Keratinocyte (primary cell): ENCODE measurements around the gene GLCE. TPM values are rescaled to one million over a fixed set of nuclear protein-coding genes. Genes with fewer than 3 reads are reported as not detected.

Experiments
- DNase-seq: peaks from one replicate; pipeline ENCODE4 v3.0.0-alpha.2; 2011; ENCODE audit warnings: low read depth, missing footprints, low spot score
- FAIRE-seq: peaks from 2 replicates; lab custom pipeline; 2011; peaks lifted over from hg19 to GRCh38; lab: Jason Lieb, UNC
- H2AFZ ChIP-seq: 2 replicates; pipeline ENCODE4 v1.6.0; 2012; ENCODE audit warnings: low read length, control low read depth, inconsistent platforms; ENCODE audit not compliant: control insufficient read depth
- H3K27ac ChIP-seq: 2 replicates; pipeline ENCODE4 v1.5.1; 2011; ENCODE audit warnings: low read length; ENCODE audit not compliant: control insufficient read depth, insufficient read depth
- H3K27me3 ChIP-seq: 3 replicates; pipeline ENCODE4 v1.6.0; 2011; ENCODE audit warnings: low read length; ENCODE audit not compliant: control insufficient read depth, insufficient read depth; ENCODE audit errors: extremely low read depth
- H3K36me3 ChIP-seq, 2 experiments: 2 replicates in 1 of 2; 3 replicates in 1 of 2; pipeline ENCODE4 v1.5.1; 2011; ENCODE audit warnings: low read length in 2 of 2, mild to moderate bottlenecking in 1 of 2; ENCODE audit not compliant: control insufficient read depth in 2 of 2, insufficient read depth in 2 of 2; ENCODE audit errors: extremely low read depth in 1 of 2
- H3K4me1 ChIP-seq: 3 replicates; pipeline ENCODE4 v1.5.1; 2011; ENCODE audit warnings: low read length; ENCODE audit not compliant: control insufficient read depth, insufficient read depth; ENCODE audit errors: extremely low read depth
- H3K4me2 ChIP-seq: 3 replicates; pipeline ENCODE4 v1.6.0; 2011; ENCODE audit warnings: low read depth, low read length; ENCODE audit not compliant: control insufficient read depth, insufficient read depth; ENCODE audit errors: extremely low read depth
- H3K4me3 ChIP-seq, 3 experiments: fragments of 200-600 bp in 1 of 3; sonication (generic) in 1 of 3; 2 replicates in 2 of 3; 3 replicates in 1 of 3; pipeline ENCODE4 v1.5.1; 2011 to 2016; ENCODE audit warnings: low read length in 3 of 3, mild to moderate bottlenecking in 3 of 3, control low read depth in 2 of 3, inconsistent platforms in 1 of 3, low read depth in 1 of 3, mixed read lengths in 1 of 3, mixed run types in 1 of 3, moderate library complexity in 1 of 3; ENCODE audit not compliant: control insufficient read depth in 2 of 3, insufficient read depth in 2 of 3; ENCODE audit errors: extremely low read depth in 1 of 3
- H3K79me2 ChIP-seq: 2 replicates; pipeline ENCODE4 v1.6.0; 2012; ENCODE audit warnings: low read length; ENCODE audit not compliant: control insufficient read depth, insufficient read depth
- H3K9ac ChIP-seq: 3 replicates; pipeline ENCODE4 v1.6.0; 2011; ENCODE audit warnings: low read length; ENCODE audit not compliant: control insufficient read depth, insufficient read depth; ENCODE audit errors: extremely low read depth
- H3K9me1 ChIP-seq: 3 replicates; pipeline ENCODE4 v1.6.0; 2011; ENCODE audit warnings: low read length; ENCODE audit not compliant: control insufficient read depth, insufficient read depth; ENCODE audit errors: extremely low read depth
- H3K9me3 ChIP-seq: 2 replicates; pipeline ENCODE4 v1.5.1; 2012; ENCODE audit warnings: low read depth, low read length; ENCODE audit not compliant: control insufficient read depth
- H4K20me1 ChIP-seq: 3 replicates; pipeline ENCODE4 v1.6.0; 2011; ENCODE audit warnings: low read length; ENCODE audit not compliant: control insufficient read depth, insufficient read depth; ENCODE audit errors: extremely low read depth
- CTCF ChIP-seq, 3 experiments: IDR thresholded peaks in 1 of 3; conservative IDR thresholded peaks in 1 of 3; optimal IDR thresholded peaks in 1 of 3; 2 replicates in 2 of 3; 3 replicates in 1 of 3; pipeline versions ENCODE3 to v1.5.1; 2011; ENCODE audit warnings: low read length in 3 of 3, mild to moderate bottlenecking in 3 of 3, moderate library complexity in 2 of 3, control low read depth in 1 of 3, inconsistent platforms in 1 of 3; ENCODE audit not compliant: insufficient read depth in 2 of 3; ENCODE audit errors: extremely low read depth in 1 of 3
- EZH2 ChIP-seq: IDR thresholded peaks from one replicate; pipeline ENCODE4 v1.6.1; 2012; ENCODE audit warnings: inconsistent platforms, mild to moderate bottlenecking, low read length, moderate library complexity
- dilution Hi-C: fragments of 300-500 bp; cut with MboI; formaldehyde crosslinking; loops from one replicate; pipeline ENCODE4 v1.7.0; 2020; ENCODE audit warnings: low sequenced_read_pairs; ENCODE audit not compliant: extremely low pct_ligation_motif_present
- polyA plus RNA-seq, 5 experiments: library from polyadenylated mRNA; depleted of rRNA in 3 of 5; stranded (reverse) in 3 of 5; stranded (forward) in 1 of 5; unstranded in 1 of 5; fragments of >200 nt; gene quantifications; 1 replicate in 1 of 5; 2 replicates in 3 of 5; 3 replicates in 1 of 5; pipeline versions ENCODE4 v1.2.1 to v1.2.3, GENCODE V29; 2011 to 2012; ENCODE audit warnings: missing spikeins in 2 of 5, low read depth in 1 of 5, low replicate concordance in 1 of 5

GLCE gene
- polyA plus RNA-seq, 1 donor (not counting 4 experiments of a cell fraction or from before 2014, with no cell fraction given): 16.3 TPM

- no peak for TF ChIP-seq CTCF (optimal IDR thresholded peaks at IDR 0.05 in 1 of 3, IDR thresholded peaks at IDR 0.05 in 1 of 3, conservative IDR thresholded peaks at IDR 0.05 in 1 of 3; ENCODE audit: extremely low read depth in 1 of 3, insufficient read depth in 2 of 3, low read length in 3 of 3)
- no peak for TF ChIP-seq EZH2
- H3K4me1 ChIP-seq: no peaks in the 10 kb centered on the region
- H3K27me3 ChIP-seq: peaks cover 38% of the 10 kb centered on the region
- H3K9ac ChIP-seq: no peak overlapping the region
- FAIRE-seq: no peak
- H3K36me3 ChIP-seq: no peaks in the 10 kb centered on the region
- no peaks in the 10 kb centered on the region for H3K9me3 ChIP-seq
- no peak overlapping the region for H3K4me3 ChIP-seq
- H3K27ac ChIP-seq: no peak overlapping the region
- H3K9me1 ChIP-seq: no peaks in the 10 kb centered on the region
- no peak for DNase-seq
- no peak overlapping the region for H2AFZ ChIP-seq
- H3K79me2 ChIP-seq: no peaks in the 10 kb centered on the region
- no peak overlapping the region for H3K4me2 ChIP-seq
- no peaks in the 10 kb centered on the region for H4K20me1 ChIP-seq
- dilution Hi-C loops: loop anchor here (5.0 kb wide), 1 partner anchor 57 kb away; no protein-coding TSS in a partner anchor
Measured at GRCh38 chr15:69143756-69144436, 16.5 kb upstream of the GLCE start.

- dilution Hi-C loops: loop anchor here (5.0 kb wide), 1 partner anchor 57 kb away; no protein-coding TSS in a partner anchor
- no peak for FAIRE-seq
- peaks cover 37% of the 10 kb centered on the region for H3K27me3 ChIP-seq
- no peak for DNase-seq
- H3K79me2 ChIP-seq: no peaks in the 10 kb centered on the region
- H3K4me2 ChIP-seq: no peak overlapping the region
- no peaks in the 10 kb centered on the region for H3K4me1 ChIP-seq
- no peak overlapping the region for H2AFZ ChIP-seq
- H3K27ac ChIP-seq: no peak overlapping the region
- H3K36me3 ChIP-seq: no peaks in the 10 kb centered on the region
- TF ChIP-seq CTCF (optimal IDR thresholded peaks at IDR 0.05 in 1 of 3, IDR thresholded peaks at IDR 0.05 in 1 of 3, conservative IDR thresholded peaks at IDR 0.05 in 1 of 3; ENCODE audit: extremely low read depth in 1 of 3, insufficient read depth in 2 of 3, low read length in 3 of 3): no peak
- TF ChIP-seq EZH2: no peak
- H3K9me3 ChIP-seq: no peaks in the 10 kb centered on the region
- H4K20me1 ChIP-seq: no peaks in the 10 kb centered on the region
- H3K9ac ChIP-seq: no peak overlapping the region
- H3K9me1 ChIP-seq: no peaks in the 10 kb centered on the region
- H3K4me3 ChIP-seq: no peak overlapping the region
Measured at GRCh38 chr15:69144530-69144929, 15.9 kb upstream of the GLCE start.
